Stromal cell of bone marrow (primary cell): ENCODE data around the gene SAMD9L.
A peak's percentile ranks its signal among the peaks of the same experiment; 100 is the strongest.
"Not testable (repeated sequence)": the region's sequence is repeated elsewhere in the genome, so short reads cannot be mapped to it uniquely, and the experiment has no call there.

Experiments used
- DNase-seq: peaks from one replicate; pipeline ENCODE4 v3.0.0-alpha.2; 2012; ENCODE audit warnings: low read depth

Gene SAMD9L

DNA sequence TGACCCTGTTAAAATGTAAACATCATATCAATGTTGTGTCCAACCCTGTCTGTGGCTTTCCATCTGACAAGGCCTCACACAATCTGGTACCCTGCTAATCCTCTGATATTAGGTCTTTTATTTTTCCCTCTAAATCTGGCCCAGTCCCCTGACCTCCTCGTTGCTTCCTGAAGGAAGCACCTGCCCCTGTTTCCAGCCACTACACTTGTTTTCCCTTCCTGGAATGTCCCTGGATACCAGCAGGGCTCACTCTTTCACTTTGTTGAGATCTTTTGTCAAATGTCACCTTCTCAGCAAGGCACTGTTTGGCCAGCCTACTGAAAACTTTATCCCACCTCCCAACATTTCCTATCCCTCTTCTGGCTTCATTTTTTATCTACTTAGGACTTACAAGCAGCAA lies 2.1 kb downstream of the SAMD9L start:
- DNase-seq: no peak

DNA sequence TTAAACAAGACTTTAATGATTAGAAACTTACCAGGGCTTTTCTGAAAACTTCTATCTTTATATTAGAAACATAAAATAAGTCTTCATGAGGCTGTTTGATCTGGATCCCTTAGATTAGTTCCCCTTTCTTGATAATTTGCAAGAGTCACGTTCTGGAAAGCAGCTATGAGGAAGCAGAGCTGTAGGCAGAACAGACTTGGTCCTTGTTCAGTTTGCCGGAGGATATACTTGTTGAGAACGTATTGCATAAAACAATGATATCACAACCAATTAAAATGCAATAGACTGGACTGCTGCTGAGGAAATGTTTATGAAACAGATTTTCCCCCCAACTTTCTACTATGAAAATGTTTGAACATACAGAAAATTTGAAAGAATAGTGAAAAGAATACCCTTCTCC lies 2.8 kb downstream of the SAMD9L start:
- no peak for DNase-seq

DNA sequence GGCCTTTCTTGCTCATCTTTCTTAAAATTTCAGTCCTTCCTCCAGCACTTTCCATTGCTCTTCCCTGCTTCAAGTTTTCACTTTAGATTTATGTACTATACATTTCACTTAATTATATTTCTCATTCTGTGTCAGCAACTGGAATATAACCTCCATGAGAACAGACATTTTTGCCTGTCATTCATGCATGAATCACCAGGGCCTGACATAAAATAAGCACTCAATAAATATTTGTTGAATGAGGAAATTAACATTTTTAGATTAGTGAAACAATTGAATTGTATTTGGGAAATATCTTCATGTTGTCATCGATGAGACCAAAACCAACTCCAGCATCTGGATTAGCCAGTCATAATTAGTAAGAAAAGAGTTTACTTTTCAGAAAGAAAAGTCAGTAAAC lies 6.1 kb downstream of the SAMD9L start:
- no peak for DNase-seq

DNA sequence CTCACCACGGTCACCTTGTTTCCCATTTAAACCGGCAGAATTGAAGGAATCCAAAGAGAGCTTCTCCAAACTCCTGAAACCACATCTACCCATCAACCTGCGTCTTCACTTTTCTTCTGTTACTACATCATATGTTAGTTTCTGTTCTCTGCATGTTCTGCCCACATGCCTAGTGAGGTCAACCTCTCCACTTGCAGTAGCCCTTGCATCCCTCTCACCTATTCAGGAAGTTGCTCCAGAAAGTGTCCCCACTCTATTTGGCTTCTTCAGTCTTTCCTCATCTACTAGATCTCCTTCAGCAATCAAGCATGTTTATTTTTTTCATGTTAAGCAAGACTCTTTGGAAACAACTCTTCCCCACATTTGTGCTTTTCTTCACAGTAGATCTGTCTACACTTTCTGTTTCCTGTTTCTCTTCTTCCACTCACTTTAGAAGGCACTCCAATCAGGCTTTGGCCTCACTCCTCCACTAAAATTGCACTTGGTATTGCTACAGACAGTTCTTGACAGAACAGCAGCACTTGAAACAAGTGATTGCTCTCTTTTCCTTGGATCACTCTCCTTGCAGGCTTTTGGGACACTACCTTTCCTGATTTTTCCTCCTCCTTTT lies 7.5 kb downstream of the SAMD9L start:
- DNase-seq: no peak

DNA sequence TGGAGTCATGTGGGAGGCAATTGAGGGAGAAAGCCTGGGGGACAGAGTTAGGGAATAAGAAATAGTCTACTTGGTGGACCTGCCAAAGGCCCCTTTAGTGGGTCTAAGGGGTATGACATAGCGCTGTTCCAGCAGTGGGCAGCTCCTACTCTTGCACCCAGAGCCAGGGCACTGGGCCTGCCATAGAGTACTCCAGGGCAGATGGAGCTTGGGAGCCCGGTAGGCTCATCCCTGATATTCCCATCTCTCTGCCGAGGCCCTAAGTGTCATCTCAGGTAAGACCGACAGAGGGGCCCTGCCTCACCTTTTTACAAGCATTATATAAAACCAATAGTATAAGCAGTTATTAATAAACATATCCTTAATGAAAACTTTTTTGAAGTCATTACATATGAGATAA lies 9.6 kb downstream of the SAMD9L start:
- DNase-seq: no peak

DNA sequence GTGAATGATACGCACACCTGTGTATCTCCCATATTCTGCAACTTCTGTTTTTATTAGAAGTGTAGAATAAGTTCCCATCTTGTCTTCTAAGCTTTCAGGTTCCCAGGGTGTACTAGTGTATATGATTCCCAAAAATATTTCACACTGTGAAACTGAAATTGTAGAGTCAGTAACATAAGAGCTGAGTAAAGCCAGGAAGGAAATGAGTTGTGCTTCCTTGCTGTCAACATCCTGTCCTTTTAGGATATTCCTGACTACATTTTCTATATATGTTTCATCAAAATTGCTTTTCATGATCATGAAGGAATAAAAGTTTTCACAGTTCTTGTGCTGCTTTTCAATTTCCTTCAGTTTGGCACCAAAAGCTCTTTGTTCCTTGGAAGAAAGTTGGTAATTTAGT lies 15.2 kb downstream of the SAMD9L start:
- no peak for DNase-seq

DNA sequence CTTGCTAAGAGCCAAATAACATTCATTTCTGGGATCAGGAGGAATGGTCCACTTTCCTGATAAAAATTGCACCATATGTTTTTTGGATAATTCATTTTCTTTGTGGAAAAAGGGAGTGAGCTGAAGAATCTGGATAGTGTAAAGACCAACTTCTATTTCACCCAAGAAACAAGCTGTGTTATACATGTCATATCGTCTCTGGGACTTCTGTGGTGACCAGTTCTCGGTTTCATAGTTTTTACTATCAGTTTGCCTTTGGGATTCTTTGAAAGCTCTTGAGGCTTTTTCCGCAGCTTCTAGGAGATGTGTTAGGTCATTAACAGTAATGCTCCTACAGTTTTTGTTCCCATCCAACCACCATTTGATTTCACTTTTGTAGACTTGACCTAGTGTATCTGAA lies 16.0 kb downstream of the SAMD9L start:
- DNase-seq: no peak

DNA sequence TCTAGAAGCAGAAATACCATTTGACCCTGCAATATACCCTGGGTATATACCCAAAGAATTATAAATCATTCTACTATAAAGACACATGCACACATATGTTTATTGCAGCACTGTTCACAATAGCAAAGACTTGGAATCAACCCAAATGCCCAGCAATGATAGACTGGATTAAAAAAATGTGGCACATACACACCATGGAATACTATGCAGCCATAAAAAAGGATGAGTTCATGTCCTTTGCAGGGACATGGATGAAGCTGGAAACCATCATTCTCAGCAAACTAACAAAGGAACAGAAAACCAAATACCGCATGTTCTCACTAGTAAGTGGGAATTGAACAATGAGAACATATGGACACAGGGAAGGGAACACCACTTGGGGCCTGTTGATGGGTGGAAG lies 21.2 kb downstream of the SAMD9L start:
- DNase-seq: not testable (repeated sequence)

DNA sequence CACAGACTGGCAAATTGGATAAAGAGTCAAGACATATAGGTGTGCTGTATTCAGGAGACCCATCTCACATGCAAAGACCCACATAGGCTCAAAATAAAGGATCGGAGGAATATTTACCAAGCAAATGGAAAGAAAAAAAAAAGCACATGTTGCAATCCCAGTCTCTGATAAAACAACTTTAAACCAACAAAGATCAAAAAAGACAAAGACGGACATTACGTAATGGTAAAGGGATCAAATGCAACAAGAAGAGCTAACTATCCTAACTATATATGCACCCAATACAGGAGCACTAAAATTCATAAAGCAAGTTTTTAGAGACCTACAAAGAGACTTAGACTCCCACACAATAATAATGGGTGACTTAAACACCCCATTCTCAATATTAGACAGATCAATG lies 24.7 kb downstream of the SAMD9L start:
- not testable (repeated sequence) for DNase-seq

DNA sequence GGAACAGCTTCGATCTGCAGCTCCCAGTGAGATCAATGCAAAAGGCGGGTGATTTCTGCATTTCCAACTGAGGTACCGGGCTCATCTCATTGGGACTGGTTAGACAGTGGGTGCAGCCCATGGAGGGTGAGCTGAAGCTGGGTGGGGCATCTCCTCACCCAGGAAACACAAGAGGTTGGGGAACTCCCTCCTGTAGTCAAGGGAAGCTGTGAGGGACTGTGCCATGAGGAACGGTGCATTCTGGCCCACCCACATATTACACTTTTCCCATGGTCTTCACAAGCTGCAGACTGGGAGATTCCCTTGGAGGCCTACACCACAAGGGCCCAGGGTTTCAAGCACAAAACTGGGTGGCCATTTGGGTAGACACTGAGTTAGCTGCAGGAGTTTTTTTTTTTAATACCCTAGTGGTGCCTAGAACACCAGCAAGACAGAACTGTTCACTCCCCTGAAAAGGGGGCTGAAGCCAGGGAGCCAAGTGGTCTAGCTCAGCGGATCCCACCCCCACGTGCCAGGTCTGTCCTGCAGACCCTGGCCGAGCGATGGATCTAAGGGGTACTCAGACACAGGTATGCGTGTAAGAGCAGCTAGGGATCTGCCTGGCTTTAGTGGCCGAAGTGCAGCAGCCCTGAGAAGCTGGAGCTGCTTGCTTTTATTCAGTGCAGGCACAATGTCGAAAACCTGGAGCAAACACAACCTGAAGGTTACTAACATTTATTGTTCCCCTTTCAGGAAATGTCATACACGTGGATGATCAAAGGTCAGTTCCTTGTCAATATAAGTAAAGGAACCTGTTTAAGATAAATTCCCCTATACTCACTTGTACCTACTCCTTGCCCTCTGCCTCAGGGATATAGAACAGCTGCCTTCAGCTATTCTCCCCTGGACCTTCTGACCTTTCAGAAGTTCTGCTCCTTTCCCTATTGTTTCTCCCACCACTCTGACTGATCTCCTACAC lies 27.3 kb downstream of the SAMD9L start:
- no peak for DNase-seq

DNA sequence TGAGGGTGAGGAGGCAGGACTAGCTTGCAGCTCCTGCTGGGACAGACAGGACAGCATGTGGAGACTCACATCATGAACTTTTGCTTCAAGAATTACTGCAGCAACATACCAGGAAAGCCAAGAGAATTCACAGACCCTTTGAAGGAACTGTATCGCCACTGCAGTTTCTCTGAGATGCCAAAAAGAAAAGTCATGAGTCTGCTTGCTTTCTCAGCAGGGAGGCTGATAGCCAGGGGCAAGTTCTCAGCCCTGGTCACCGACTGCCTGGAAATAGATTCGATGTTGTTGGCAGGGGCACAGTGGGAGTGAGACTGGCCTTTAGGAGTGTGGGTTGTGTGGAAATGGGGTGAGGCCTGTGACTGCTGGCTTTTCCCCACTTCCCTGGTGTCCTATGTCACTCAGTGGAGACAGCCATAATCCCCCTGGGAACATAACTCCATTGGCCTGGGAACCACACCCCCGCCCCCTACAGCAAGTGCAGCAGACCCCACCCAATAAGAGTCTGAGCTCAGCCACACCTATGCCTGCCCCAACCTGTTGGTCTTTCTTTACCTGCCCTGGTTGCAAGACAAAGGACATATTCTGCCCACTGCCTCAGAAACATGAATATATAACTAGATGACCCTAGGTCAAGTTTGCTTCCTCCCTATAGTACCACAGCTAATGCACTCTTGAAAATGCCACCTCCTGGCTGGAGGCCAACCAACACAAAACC lies 28.8 kb downstream of the SAMD9L start:
- peak; percentile 15 for DNase-seq

DNA sequence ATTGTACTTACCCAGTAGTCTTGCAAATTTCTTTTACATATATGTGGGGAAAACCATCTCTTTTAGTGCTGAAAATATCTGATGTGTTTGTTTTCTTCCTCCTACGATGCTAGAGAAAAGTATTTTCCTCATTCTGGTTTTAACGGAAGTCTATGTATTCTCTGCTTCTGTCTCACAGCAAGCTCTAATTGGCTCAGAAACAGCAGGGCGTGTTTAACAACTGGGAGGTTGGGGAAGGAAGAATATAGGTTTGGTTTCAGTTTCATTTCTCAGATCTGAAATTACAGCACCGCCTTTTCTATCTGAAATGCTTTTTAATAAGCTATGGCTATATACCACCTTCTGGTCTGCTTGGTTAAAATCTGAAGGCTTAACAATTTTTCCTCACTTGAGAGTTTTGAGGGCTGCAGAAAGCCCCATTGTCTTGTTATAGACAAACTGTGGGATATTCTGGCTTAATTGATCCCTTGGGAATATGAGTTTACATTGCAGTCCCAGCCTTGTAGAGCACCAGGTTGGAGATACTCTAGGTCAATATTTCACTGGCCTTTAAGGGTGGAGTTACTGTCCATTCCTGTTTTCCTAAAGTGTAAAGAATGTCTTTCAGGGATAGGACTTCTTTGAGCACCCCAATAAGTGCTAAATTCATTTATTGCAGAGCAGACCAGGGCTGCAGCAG lies 30.2 kb downstream of the SAMD9L start, which contains the start of gene SAMD9:
Gene SAMD9 (minus strand): TSS at position 128 of the 679 bp plus-strand sequence. CDS start 11,882 bp downstream, outside the sequence.
- DNase-seq: peak; percentile 80

DNA sequence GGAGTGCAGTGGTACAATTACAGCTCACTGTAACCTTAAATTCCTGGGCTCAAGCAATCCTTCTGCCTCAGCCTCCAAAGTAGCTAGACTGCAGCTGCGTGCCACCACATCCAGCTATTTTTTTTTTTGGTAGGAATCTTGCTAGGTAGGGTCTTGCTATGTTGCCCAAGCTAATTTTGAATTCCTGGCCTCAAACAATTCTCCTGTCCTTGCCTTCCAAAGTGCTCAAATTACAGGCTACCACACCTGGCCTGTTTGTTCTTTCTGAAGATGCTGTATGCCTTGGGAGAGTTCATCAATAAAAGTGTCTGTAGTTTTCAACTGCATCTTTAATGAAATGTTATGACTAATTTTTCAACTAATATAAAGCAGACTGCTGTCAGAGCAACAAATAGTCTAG lies 30.9 kb downstream of the SAMD9L start:
- DNase-seq: no peak

DNA sequence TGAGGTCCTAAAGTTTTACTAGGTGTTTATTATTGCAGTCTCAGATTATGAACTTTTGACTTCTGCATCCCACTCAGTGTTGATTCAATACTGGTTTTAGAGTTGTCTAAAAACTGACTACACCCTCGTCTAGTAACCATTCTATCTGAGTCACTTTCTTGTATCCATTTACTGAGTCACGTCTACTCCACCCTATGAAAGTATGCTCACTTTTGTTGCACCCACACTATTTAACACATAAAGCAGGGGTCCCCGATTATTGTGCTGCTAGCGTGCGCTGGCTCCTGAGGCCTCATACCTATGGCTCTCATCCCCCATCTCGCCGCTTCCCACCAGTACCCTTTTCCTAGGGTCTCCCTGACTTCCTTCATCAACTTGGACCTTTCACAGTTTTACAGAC lies 32.4 kb downstream of the SAMD9L start:
- DNase-seq: peak; percentile 62

DNA sequence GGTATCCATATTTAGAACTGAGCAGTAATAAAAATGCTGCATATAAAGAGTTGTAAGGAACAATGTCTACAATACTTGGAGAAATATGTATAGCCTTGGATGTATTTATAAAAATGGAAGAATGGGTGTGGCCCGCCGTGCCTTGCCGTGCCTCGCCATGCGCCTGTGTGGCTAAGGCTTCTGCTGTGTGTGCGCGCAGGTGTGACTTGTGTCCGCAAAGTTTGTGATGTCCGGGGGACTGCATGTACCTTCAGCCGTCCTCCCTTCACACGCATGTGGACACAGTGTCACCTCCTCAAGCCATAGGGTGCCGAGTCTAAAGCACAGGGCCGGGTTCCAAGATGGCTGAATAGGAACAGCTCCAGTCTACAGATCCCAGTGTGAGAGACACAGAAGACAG lies 40.2 kb downstream of the SAMD9L start:
- no peak for DNase-seq

DNA sequence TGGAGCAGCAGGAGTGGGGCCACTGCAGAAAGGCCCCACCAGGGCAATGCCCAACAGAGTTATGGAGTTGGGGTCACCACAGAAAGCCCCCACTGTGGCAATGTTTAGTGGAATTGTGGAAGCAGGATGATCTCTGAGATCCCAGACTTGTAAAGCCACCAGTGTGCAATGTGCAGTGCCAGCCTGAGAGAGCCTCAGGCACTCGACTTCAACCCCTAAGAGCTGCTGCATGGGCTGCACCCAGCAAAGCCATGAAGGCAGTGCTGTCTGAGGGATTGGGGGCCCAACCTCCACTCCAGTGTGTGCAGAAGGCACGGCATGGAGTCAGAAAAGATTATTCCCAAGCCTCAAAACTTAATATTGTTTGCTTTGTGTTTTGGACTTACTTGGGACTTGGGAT lies 50.8 kb downstream of the SAMD9L start:
- DNase-seq: no peak

DNA sequence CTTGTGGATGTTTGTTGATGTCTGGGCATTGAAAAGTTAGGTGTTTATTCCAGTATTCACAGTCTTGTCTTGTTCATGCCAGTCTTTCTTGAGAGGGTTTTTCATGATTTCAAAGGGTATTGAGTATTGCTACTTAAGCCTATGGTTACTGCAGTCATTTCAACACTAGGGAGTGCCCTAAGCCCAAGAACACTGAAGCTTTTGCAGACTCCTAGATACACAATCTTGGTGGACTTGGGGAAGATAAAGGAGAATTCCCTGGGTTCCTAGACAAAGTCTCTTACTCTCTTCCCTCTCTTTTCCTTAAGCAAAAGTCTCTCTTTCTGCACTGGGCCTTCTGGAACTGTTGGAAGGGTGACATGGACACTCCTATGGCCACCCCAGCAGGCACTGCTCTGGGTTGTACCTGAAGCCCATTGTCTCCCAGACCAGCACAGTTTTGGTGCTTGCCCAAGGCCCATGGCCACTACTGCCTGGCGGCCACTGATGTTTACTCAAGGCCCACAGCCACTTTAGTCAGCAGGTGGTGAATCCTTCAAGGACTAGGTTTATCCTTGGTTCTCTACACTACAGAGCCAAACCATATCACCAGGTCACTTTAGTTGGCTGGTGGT lies 55.3 kb downstream of the SAMD9L start:
- peak; percentile 20 for DNase-seq
